ENCODE results near the gene ZBTB5. TPM values are rescaled to one million over a fixed set of nuclear protein-coding genes. Genes with fewer than 3 reads are reported as not detected.

ZBTB5 gene
- total RNA-seq, 1 donor from 2014 or later = 4.4 TPM

- no peak for ATAC-seq (ENCODE audit: poor library complexity)
These were observed 70.0 kb downstream of the ZBTB5 start for GRCh38 chr9:37395229-37395628.

GRCh38 chr9:37392272-37392671 is 73.0 kb downstream of the ZBTB5 start:
- intact Hi-C loops (cut with DNase I) = no loop called here
- DNase-seq (no peak), ATAC-seq (ENCODE audit: poor library complexity) (no peak)

More at GRCh38 chr9:37395229-37395628, 70.0 kb downstream of the ZBTB5 start:
- intact Hi-C loops (cut with DNase I) = no loop called here
- no peak for DNase-seq

- no peak for ATAC-seq (ENCODE audit: poor library complexity)
- intact Hi-C loops (cut with DNase I) = no loop called here
- DNase-seq = no peak
These were observed 74.5 kb downstream of the ZBTB5 start for GRCh38 chr9:37390759-37391158.

Other genes with a start within 250 kb of the ZBTB5 start
- gene GRHPR, start 42.8 kb downstream of the ZBTB5 start, total RNA-seq = 109 TPM
- 10.2 TPM for gene POLR1E, start 20.5 kb upstream of the ZBTB5 start, total RNA-seq
- 6.2 TPM for gene FBXO10, start 110.9 kb upstream of the ZBTB5 start, total RNA-seq
- gene TOMM5, start 127.1 kb upstream of the ZBTB5 start, total RNA-seq = 59.4 TPM
- 1.6 TPM for gene FRMPD1, start 185.5 kb upstream of the ZBTB5 start, total RNA-seq